Skeletal muscle tissue (tissue), 4 donors: Measurements from ENCODE around the gene STRIT1. TPM values are rescaled to one million over a fixed set of nuclear protein-coding genes. Genes with fewer than 3 reads are reported as not detected.

Experiments used
- H3K27ac ChIP-seq: one replicate; pipeline ENCODE4 v1.7.0; 2013; ENCODE audit warnings: mild to moderate bottlenecking, low read depth, low read length, inconsistent platforms
- H3K27me3 ChIP-seq, 3 donors: one replicate each; pipeline ENCODE4 v1.7.0; 2013; ENCODE audit warnings: low read length in 3 of 3; ENCODE audit not compliant: control insufficient read depth in 3 of 3, insufficient read depth in 3 of 3
- H3K36me3 ChIP-seq, 3 donors: one replicate each; pipeline ENCODE4 v1.7.0; 2013; ENCODE audit warnings: low read length in 3 of 3; ENCODE audit not compliant: control insufficient read depth in 3 of 3, insufficient read depth in 3 of 3
- H3K4me1 ChIP-seq, 3 donors: one replicate each; pipeline ENCODE4 v1.7.0; 2013; ENCODE audit warnings: low read length in 3 of 3, mild to moderate bottlenecking in 3 of 3; ENCODE audit not compliant: control insufficient read depth in 3 of 3, insufficient read depth in 3 of 3
- H3K4me3 ChIP-seq, 3 donors: one replicate each; pipeline ENCODE4 v1.7.0; 2013; ENCODE audit warnings: low read length in 3 of 3
- H3K9ac ChIP-seq, 3 donors: one replicate each; pipeline ENCODE4 v1.7.0; 2013; ENCODE audit warnings: low read length in 3 of 3, mild to moderate bottlenecking in 3 of 3, moderate library complexity in 2 of 3, low read depth in 1 of 3
- H3K9me3 ChIP-seq, 3 donors: one replicate each; pipeline ENCODE4 v1.7.0; 2013; ENCODE audit warnings: low read length in 3 of 3; ENCODE audit not compliant: control insufficient read depth in 3 of 3
- total RNA-seq: library from RNA; depleted of rRNA; stranded (reverse); fragments of >200 nt; gene quantifications from one replicate; pipeline ENCODE4 v1.2.3, GENCODE V29; 2014
- donor health status: Osteomylitis.

Gene STRIT1
- total RNA-seq, 1 donor from 2014 or later = 1.0 TPM

GRCh38 chr3:155316426-155316825 is 22.9 kb upstream of the STRIT1 start:
- peak overlapping the region; percentile 88 for H3K27ac ChIP-seq
- no peak overlapping the region for H3K4me3 ChIP-seq
- H3K9ac ChIP-seq = peak overlapping the region in 2 of 3 donors; percentile 34 to 36
- H3K27me3 ChIP-seq = no peaks in the 10 kb centered on the region
- no peaks in the 10 kb centered on the region for H3K36me3 ChIP-seq
- H3K9me3 ChIP-seq = no peaks in the 10 kb centered on the region
- peaks cover 9 to 16% (median 13%) of the 10 kb centered on the region in 3 donors for H3K4me1 ChIP-seq

- Histone ChIP-seq H3K4me1 (peaks cover 9 to 16% (median 13%) of the 10 kb centered on the region in 3 donors), H3K9ac (no peak overlapping the region), H3K4me3 (no peak overlapping the region), H3K9me3 (no peaks in the 10 kb centered on the region), H3K27ac (peak overlapping the region; percentile 14), H3K27me3 (no peaks in the 10 kb centered on the region), H3K36me3 (no peaks in the 10 kb centered on the region)
Measured at GRCh38 chr3:155313916-155314315, 20.4 kb upstream of the STRIT1 start.

GRCh38 chr3:155313300-155313699 is 19.8 kb upstream of the STRIT1 start:
- Histone ChIP-seq H3K27ac (no peak overlapping the region), H3K27me3 (no peaks in the 10 kb centered on the region), H3K36me3 (no peaks in the 10 kb centered on the region), H3K4me1 (peaks cover 9 to 16% (median 13%) of the 10 kb centered on the region in 3 donors), H3K4me3 (no peak overlapping the region), H3K9me3 (no peaks in the 10 kb centered on the region), H3K9ac (no peak overlapping the region)

GRCh38 chr3:155312781-155313180 is 19.3 kb upstream of the STRIT1 start:
- Histone ChIP-seq H3K36me3 (no peaks in the 10 kb centered on the region), H3K4me3 (no peak overlapping the region), H3K9me3 (no peaks in the 10 kb centered on the region), H3K4me1 (peaks cover 9 to 16% (median 13%) of the 10 kb centered on the region in 3 donors), H3K9ac (no peak overlapping the region), H3K27me3 (no peaks in the 10 kb centered on the region), H3K27ac (no peak overlapping the region)

GRCh38 chr3:155309581-155309980 is 16.1 kb upstream of the STRIT1 start:
- H3K27ac ChIP-seq = no peak overlapping the region
- no peaks in the 10 kb centered on the region for H3K27me3 ChIP-seq
- no peak overlapping the region for H3K9ac ChIP-seq
- no peaks in the 10 kb centered on the region for H3K36me3 ChIP-seq
- peaks cover 0 to under 1% (median 0%) of the 10 kb centered on the region in 3 donors for H3K9me3 ChIP-seq
- H3K4me1 ChIP-seq = peaks cover 3 to 8% (median 6%) of the 10 kb centered on the region in 3 donors
- H3K4me3 ChIP-seq = no peak overlapping the region

GRCh38 chr3:155308831-155309230 is 15.3 kb upstream of the STRIT1 start:
- no peak overlapping the region for H3K9ac ChIP-seq
- no peaks in the 10 kb centered on the region for H3K27me3 ChIP-seq
- no peak overlapping the region for H3K4me3 ChIP-seq
- peaks cover 1 to 3% (median 3%) of the 10 kb centered on the region in 3 donors for H3K4me1 ChIP-seq
- H3K36me3 ChIP-seq = no peaks in the 10 kb centered on the region
- peaks cover 0 to 4% (median 0%) of the 10 kb centered on the region in 3 donors for H3K9me3 ChIP-seq
- no peak overlapping the region for H3K27ac ChIP-seq

GRCh38 chr3:155307183-155307582 is 13.7 kb upstream of the STRIT1 start:
- Histone ChIP-seq H3K9me3 (peaks cover 0 to 4% (median 0%) of the 10 kb centered on the region in 3 donors), H3K36me3 (no peaks in the 10 kb centered on the region), H3K9ac (no peak overlapping the region), H3K27me3 (no peaks in the 10 kb centered on the region), H3K27ac (no peak overlapping the region), H3K4me3 (no peak overlapping the region), H3K4me1 (peaks cover 0 to 4% (median 3%) of the 10 kb centered on the region in 3 donors)

GRCh38 chr3:155304394-155304793 is 10.9 kb upstream of the STRIT1 start:
- H3K4me1 ChIP-seq = peaks cover 0 to 4% (median 0%) of the 10 kb centered on the region in 3 donors
- peaks cover 0 to 4% (median 0%) of the 10 kb centered on the region in 3 donors for H3K9me3 ChIP-seq
- no peak overlapping the region for H3K4me3 ChIP-seq
- H3K27ac ChIP-seq = no peak overlapping the region
- H3K27me3 ChIP-seq = no peaks in the 10 kb centered on the region
- no peaks in the 10 kb centered on the region for H3K36me3 ChIP-seq
- no peak overlapping the region for H3K9ac ChIP-seq

GRCh38 chr3:155303540-155304097 is 10.1 kb upstream of the STRIT1 start:
- peaks cover 0 to 4% (median 0%) of the 10 kb centered on the region in 3 donors for H3K4me1 ChIP-seq
- no peak overlapping the region for H3K27ac ChIP-seq
- H3K27me3 ChIP-seq = no peaks in the 10 kb centered on the region
- peaks cover 0 to 4% (median 0%) of the 10 kb centered on the region in 3 donors for H3K9me3 ChIP-seq
- no peaks in the 10 kb centered on the region for H3K36me3 ChIP-seq
- H3K4me3 ChIP-seq = no peak overlapping the region
- no peak overlapping the region for H3K9ac ChIP-seq

GRCh38 chr3:155302891-155303290 is 9.4 kb upstream of the STRIT1 start:
- H3K36me3 ChIP-seq = no peaks in the 10 kb centered on the region
- peaks cover 0 to 4% (median 0%) of the 10 kb centered on the region in 3 donors for H3K4me1 ChIP-seq
- no peak overlapping the region for H3K27ac ChIP-seq
- H3K4me3 ChIP-seq = no peak overlapping the region
- peaks cover 0 to 4% (median 0%) of the 10 kb centered on the region in 3 donors for H3K9me3 ChIP-seq
- H3K27me3 ChIP-seq = no peaks in the 10 kb centered on the region
- H3K9ac ChIP-seq = no peak overlapping the region
